Natural killer cell treated with Interleukin-12 subunit alpha and Interleukin-12 subunit beta and Interleukin-15 and Interleukin-18, amount 100 ng/mL, for 72 hours (primary cell): ENCODE results near the gene CTSH. TPM values are rescaled to one million over a fixed set of nuclear protein-coding genes. Genes with fewer than 3 reads are reported as not detected.

Source experiments
- ATAC-seq, 2 donors: fragments of 150-1000 bp; cut with Tn5 transposase in 1 of 2; sonication (Bioruptor Pico), chemical (Tn5 transposase) in 1 of 2; 2 replicates each; pipeline ENCODE4 v1.10.0; 2021
- DNase-seq: peaks from one replicate; pipeline ENCODE4 v3.0.0; 2022; ENCODE audit warnings: low spot score
- H3K27ac Mint-ChIP-seq, 2 donors: 1 replicate in 1 of 2; 2 replicates in 1 of 2; pipeline ENCODE4 v1.8.0; 2022; ENCODE audit warnings: mixed read lengths in 2 of 2, mild to moderate bottlenecking in 1 of 2, moderate library complexity in 1 of 2
- H3K27me3 Mint-ChIP-seq, 2 donors: 1 replicate in 1 of 2; 2 replicates in 1 of 2; pipeline ENCODE4 v1.8.0; 2022; ENCODE audit warnings: mixed read lengths in 2 of 2
- H3K36me3 Mint-ChIP-seq: one replicate; pipeline ENCODE4 v1.8.0; 2022; ENCODE audit warnings: mixed read lengths
- H3K4me1 Mint-ChIP-seq, 2 donors: 1 replicate in 1 of 2; 2 replicates in 1 of 2; pipeline ENCODE4 v1.8.0; 2022; ENCODE audit warnings: low read depth in 2 of 2, mixed read lengths in 2 of 2, mild to moderate bottlenecking in 1 of 2
- H3K4me3 Mint-ChIP-seq: one replicate; pipeline ENCODE4 v1.8.0; 2022; ENCODE audit warnings: mixed read lengths
- H3K9me3 Mint-ChIP-seq: 2 replicates; pipeline ENCODE4 v1.8.0; 2022; ENCODE audit warnings: mixed read lengths
- total RNA-seq, 2 donors: library from RNA; stranded (reverse); gene quantifications; one replicate each; pipeline ENCODE4 v1.2.3, GENCODE V29; 2022

Gene CTSH
- 10 to 100 TPM; 16.1 to 25.2 TPM for total RNA-seq

GRCh38 chr15:78944669-78945407, at the start of gene CTSH:
Gene CTSH, minus strand, starts transcription at chr15:78945046. Its CDS starts 65 bp downstream, at chr15:78944981.
- no peaks in the 10 kb centered on the region for H3K36me3 Mint-ChIP-seq
- no peaks in the 10 kb centered on the region for H3K9me3 Mint-ChIP-seq
- DNase-seq: peak; percentile 70
- no peak within 1 kb of the TSS for H3K27ac Mint-ChIP-seq
- peak; percentile 86 to 90 for ATAC-seq
- H3K4me3 Mint-ChIP-seq: peak within 1 kb of the TSS; percentile 61
- H3K27me3 Mint-ChIP-seq: peaks cover 3 to 12% of the 10 kb centered on the region in 2 donors
- H3K4me1 Mint-ChIP-seq: no peaks in the 10 kb centered on the region

- Mint-ChIP-seq H3K27ac (no peak overlapping the region), H3K9me3 (no peaks in the 10 kb centered on the region), H3K27me3 (no peaks in the 10 kb centered on the region), H3K4me1 (peaks cover 5 to 7% of the 10 kb centered on the region in 2 donors), H3K4me3 (no peak overlapping the region), H3K36me3 (no peaks in the 10 kb centered on the region)
- ATAC-seq (no peak), DNase-seq (no peak)
These were observed 49.2 kb upstream of the CTSH start for GRCh38 chr15:78993931-78994530.

- ATAC-seq (no peak), DNase-seq (no peak)
- H3K9me3 Mint-ChIP-seq: no peaks in the 10 kb centered on the region
- H3K27ac Mint-ChIP-seq: no peak overlapping the region
- H3K4me3 Mint-ChIP-seq: no peak overlapping the region
- peaks cover 0 to 1% of the 10 kb centered on the region in 2 donors for H3K27me3 Mint-ChIP-seq
- no peaks in the 10 kb centered on the region for H3K36me3 Mint-ChIP-seq
- H3K4me1 Mint-ChIP-seq: peaks cover 5 to 7% of the 10 kb centered on the region in 2 donors
These were observed 48.5 kb upstream of the CTSH start for GRCh38 chr15:78993257-78993930.

- H3K4me1 Mint-ChIP-seq: peaks cover 5 to 7% of the 10 kb centered on the region in 2 donors
These were observed 47.8 kb upstream of the CTSH start for GRCh38 chr15:78992416-78993256.

GRCh38 chr15:78991879-78992278, 47.0 kb upstream of the CTSH start:
- Mint-ChIP-seq H3K27ac (no peak overlapping the region), H3K4me1 (peaks cover 5 to 7% of the 10 kb centered on the region in 2 donors), H3K36me3 (no peaks in the 10 kb centered on the region), H3K9me3 (no peaks in the 10 kb centered on the region), H3K27me3 (peaks cover 9 to 10% of the 10 kb centered on the region in 2 donors), H3K4me3 (no peak overlapping the region)
- no peak for DNase-seq
- ATAC-seq: no peak

More at GRCh38 chr15:78992416-78993256, 47.8 kb upstream of the CTSH start:
- no peaks in the 10 kb centered on the region for H3K36me3 Mint-ChIP-seq
- H3K4me3 Mint-ChIP-seq: no peak overlapping the region
- H3K27me3 Mint-ChIP-seq: peaks cover 7% of the 10 kb centered on the region in 2 donors
- no peaks in the 10 kb centered on the region for H3K9me3 Mint-ChIP-seq
- no peak overlapping the region for H3K27ac Mint-ChIP-seq
- DNase-seq (no peak), ATAC-seq (no peak)

- peaks cover 5 to 7% of the 10 kb centered on the region in 2 donors for H3K4me1 Mint-ChIP-seq
- ATAC-seq: no peak
- peaks cover 9 to 10% of the 10 kb centered on the region in 2 donors for H3K27me3 Mint-ChIP-seq
- no peak for DNase-seq
- H3K36me3 Mint-ChIP-seq: no peaks in the 10 kb centered on the region
- no peaks in the 10 kb centered on the region for H3K9me3 Mint-ChIP-seq
- H3K27ac Mint-ChIP-seq: no peak overlapping the region
- H3K4me3 Mint-ChIP-seq: no peak overlapping the region
These were observed 46.6 kb upstream of the CTSH start for GRCh38 chr15:78991476-78991875.

GRCh38 chr15:78990278-78990677, 45.4 kb upstream of the CTSH start:
- peaks cover 5 to 7% of the 10 kb centered on the region in 2 donors for H3K4me1 Mint-ChIP-seq
- DNase-seq (no peak), ATAC-seq (no peak)
- H3K9me3 Mint-ChIP-seq: no peaks in the 10 kb centered on the region
- H3K4me3 Mint-ChIP-seq: no peak overlapping the region
- H3K27ac Mint-ChIP-seq: no peak overlapping the region
- no peaks in the 10 kb centered on the region for H3K36me3 Mint-ChIP-seq
- peaks cover 9 to 10% of the 10 kb centered on the region in 2 donors for H3K27me3 Mint-ChIP-seq

- H3K27ac Mint-ChIP-seq: no peak overlapping the region
- H3K4me3 Mint-ChIP-seq: no peak overlapping the region
- H3K4me1 Mint-ChIP-seq: peaks cover 5 to 7% of the 10 kb centered on the region in 2 donors
- ATAC-seq (no peak), DNase-seq (no peak)
- H3K27me3 Mint-ChIP-seq: peaks cover 9 to 10% of the 10 kb centered on the region in 2 donors
- no peaks in the 10 kb centered on the region for H3K36me3 Mint-ChIP-seq
- no peaks in the 10 kb centered on the region for H3K9me3 Mint-ChIP-seq
These were observed 44.9 kb upstream of the CTSH start for GRCh38 chr15:78989701-78990240.

GRCh38 chr15:78988361-78988911, 43.6 kb upstream of the CTSH start:
- no peaks in the 10 kb centered on the region for H3K36me3 Mint-ChIP-seq
- H3K9me3 Mint-ChIP-seq: no peaks in the 10 kb centered on the region
- no peak overlapping the region for H3K27ac Mint-ChIP-seq
- peak in 1 of 2 donors; percentile 7 for ATAC-seq
- H3K4me1 Mint-ChIP-seq: peaks cover 5 to 7% of the 10 kb centered on the region in 2 donors
- DNase-seq: no peak
- H3K4me3 Mint-ChIP-seq: no peak overlapping the region
- H3K27me3 Mint-ChIP-seq: peaks cover 12 to 17% of the 10 kb centered on the region in 2 donors

GRCh38 chr15:78987556-78988360, 42.9 kb upstream of the CTSH start:
- H3K27ac Mint-ChIP-seq: no peak overlapping the region

GRCh38 chr15:78985859-78986475, 41.1 kb upstream of the CTSH start:
- no peaks in the 10 kb centered on the region for H3K9me3 Mint-ChIP-seq
- DNase-seq (no peak), ATAC-seq (no peak)
- H3K27me3 Mint-ChIP-seq: peaks cover 12 to 17% of the 10 kb centered on the region in 2 donors
- no peaks in the 10 kb centered on the region for H3K36me3 Mint-ChIP-seq
- H3K27ac Mint-ChIP-seq: no peak overlapping the region
- no peak overlapping the region for H3K4me3 Mint-ChIP-seq
- H3K4me1 Mint-ChIP-seq: no peaks in the 10 kb centered on the region

More at GRCh38 chr15:78987556-78988360, 42.9 kb upstream of the CTSH start:
- Mint-ChIP-seq H3K36me3 (no peaks in the 10 kb centered on the region), H3K4me1 (peaks cover 0 to under 1% of the 10 kb centered on the region in 2 donors), H3K9me3 (no peaks in the 10 kb centered on the region), H3K27me3 (peaks cover 12 to 17% of the 10 kb centered on the region in 2 donors), H3K4me3 (no peak overlapping the region)
- ATAC-seq (no peak), DNase-seq (no peak)

GRCh38 chr15:78984041-78984440, 39.2 kb upstream of the CTSH start:
- no peak overlapping the region for H3K4me3 Mint-ChIP-seq
- H3K4me1 Mint-ChIP-seq: no peaks in the 10 kb centered on the region
- no peak overlapping the region for H3K27ac Mint-ChIP-seq

More at GRCh38 chr15:78984041-78984440, 39.2 kb upstream of the CTSH start:
- Mint-ChIP-seq H3K36me3 (no peaks in the 10 kb centered on the region), H3K9me3 (no peaks in the 10 kb centered on the region), H3K27me3 (peaks cover 12 to 17% of the 10 kb centered on the region in 2 donors)
- ATAC-seq: no peak
- no peak for DNase-seq
